NAMALWA (cell line): ENCODE results near the gene AHRR.
"Not testable (repeated sequence)": the region's sequence is repeated elsewhere in the genome, so short reads cannot be mapped to it uniquely, and the experiment has no call there.

ENCODE experiments used
- DNase-seq: peaks from one replicate; pipeline ENCODE4 v3.0.0-alpha.2; 2015; ENCODE audit warnings: low spot score

Gene AHRR

GRCh38 chr5:475704-476101 is 154.2 kb downstream of the AHRR start:
- DNase-seq: no peak

GRCh38 chr5:476102-476813 is 154.7 kb downstream of the AHRR start:
- no peak for DNase-seq

GRCh38 chr5:476814-477175 is 155.3 kb downstream of the AHRR start:
- DNase-seq: no peak

- no peak for DNase-seq
Observed at GRCh38 chr5:477247-477646, 155.7 kb downstream of the AHRR start.

- DNase-seq: no peak
Observed at GRCh38 chr5:477871-478270, 156.4 kb downstream of the AHRR start.

- DNase-seq: no peak
Observed at GRCh38 chr5:478369-478981, 157.0 kb downstream of the AHRR start.

- DNase-seq: no peak
Observed at GRCh38 chr5:478982-479535, 157.5 kb downstream of the AHRR start.

- DNase-seq: no peak
Observed at GRCh38 chr5:479566-480319, 158.2 kb downstream of the AHRR start.

- no peak for DNase-seq
Observed at GRCh38 chr5:481347-481746, 159.8 kb downstream of the AHRR start.

GRCh38 chr5:482021-482420 is 160.5 kb downstream of the AHRR start:
- DNase-seq: no peak

GRCh38 chr5:482506-482905 is 161.0 kb downstream of the AHRR start:
- DNase-seq: no peak

- no peak for DNase-seq
Observed at GRCh38 chr5:483011-483410, 161.5 kb downstream of the AHRR start.

- no peak for DNase-seq
Observed at GRCh38 chr5:483434-484140, 162.1 kb downstream of the AHRR start.

GRCh38 chr5:484556-484955 is 163.0 kb downstream of the AHRR start:
- no peak for DNase-seq

GRCh38 chr5:485113-485945 is 163.8 kb downstream of the AHRR start:
- no peak for DNase-seq

- no peak for DNase-seq
Observed at GRCh38 chr5:485946-486491, 164.5 kb downstream of the AHRR start.

- DNase-seq: not testable (repeated sequence)
Observed at GRCh38 chr5:486597-486996, 165.1 kb downstream of the AHRR start.
